ENCODE data around the gene RTEL1.

Gene RTEL1

GRCh38 chr20:63675681-63676368, 17.7 kb downstream of the RTEL1 start:
- no peak for DNase-seq (ENCODE audit: low read depth)
- no peak for TF ChIP-seq CTCF (conservative IDR thresholded peaks at IDR 0.05; ENCODE audit: low read depth, low read length)
- H3K4me3 ChIP-seq (ENCODE audit: low read depth, low read length): no peak overlapping the region

- no peak overlapping the region for H3K4me3 ChIP-seq (ENCODE audit: low read depth, low read length)
- TF ChIP-seq CTCF (conservative IDR thresholded peaks at IDR 0.05; ENCODE audit: low read depth, low read length): no peak
- no peak for DNase-seq (ENCODE audit: low read depth)
These were observed 20.0 kb downstream of the RTEL1 start for GRCh38 chr20:63678071-63678470.

- no peak overlapping the region for H3K4me3 ChIP-seq (ENCODE audit: low read depth, low read length)
- no peak for DNase-seq (ENCODE audit: low read depth)
- no peak for TF ChIP-seq CTCF (conservative IDR thresholded peaks at IDR 0.05; ENCODE audit: low read depth, low read length)
These were observed 20.8 kb downstream of the RTEL1 start for GRCh38 chr20:63678667-63679465.

- DNase-seq (ENCODE audit: low read depth): no peak
- H3K4me3 ChIP-seq (ENCODE audit: low read depth, low read length): no peak overlapping the region
- TF ChIP-seq CTCF (conservative IDR thresholded peaks at IDR 0.05; ENCODE audit: low read depth, low read length): no peak
These were observed 21.7 kb downstream of the RTEL1 start for GRCh38 chr20:63679799-63680305.

GRCh38 chr20:63680427-63680826, 22.3 kb downstream of the RTEL1 start:
- no peak for DNase-seq (ENCODE audit: low read depth)
- H3K4me3 ChIP-seq (ENCODE audit: low read depth, low read length): no peak overlapping the region
- no peak for TF ChIP-seq CTCF (conservative IDR thresholded peaks at IDR 0.05; ENCODE audit: low read depth, low read length)

GRCh38 chr20:63680857-63681608, 22.9 kb downstream of the RTEL1 start:
- DNase-seq (ENCODE audit: low read depth): no peak
- TF ChIP-seq CTCF (conservative IDR thresholded peaks at IDR 0.05; ENCODE audit: low read depth, low read length): no peak
- H3K4me3 ChIP-seq (ENCODE audit: low read depth, low read length): no peak overlapping the region

All from choroid plexus epithelial cell (primary cell).